ENCODE measurements around the gene COL6A5.
"Not testable (repeated sequence)": the region's sequence is repeated elsewhere in the genome, so short reads cannot be mapped to it uniquely, and the experiment has no call there.

COL6A5 gene

DNA sequence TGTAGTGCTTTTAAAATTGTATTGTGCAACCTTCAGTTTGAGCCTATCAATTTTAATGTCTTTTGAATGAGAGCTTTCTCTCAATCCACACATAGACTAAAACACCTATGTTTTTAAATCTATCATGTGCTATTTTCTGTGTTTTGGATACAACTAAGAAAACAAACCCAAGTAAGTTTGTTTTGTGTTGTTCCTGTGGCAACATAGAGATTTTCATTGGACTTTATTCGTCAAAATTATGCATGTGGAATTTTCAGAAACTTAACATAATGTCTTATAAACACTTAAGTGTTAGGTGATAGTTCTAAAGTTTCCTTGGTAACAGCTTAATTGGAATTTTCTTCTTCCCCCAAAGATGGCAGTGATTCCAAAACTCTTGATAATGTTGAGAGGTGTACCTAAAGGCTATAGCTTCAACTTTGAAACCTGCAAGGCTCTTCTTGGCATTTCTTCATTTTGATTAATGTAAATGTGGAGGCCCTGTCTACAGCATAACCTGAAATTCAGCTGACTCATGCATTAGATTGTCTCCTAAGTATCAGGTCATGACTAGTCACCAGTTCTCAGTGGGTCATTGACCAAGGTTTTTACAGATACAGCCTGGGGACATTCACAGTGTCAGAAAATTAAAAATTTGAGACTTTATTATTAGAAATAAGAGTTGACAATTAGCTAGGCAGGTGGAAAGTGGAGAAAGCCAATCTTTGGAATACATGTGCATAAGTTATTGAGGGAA lies 44.4 kb downstream of the COL6A5 start:
- DNase-seq, result no peak

DNA sequence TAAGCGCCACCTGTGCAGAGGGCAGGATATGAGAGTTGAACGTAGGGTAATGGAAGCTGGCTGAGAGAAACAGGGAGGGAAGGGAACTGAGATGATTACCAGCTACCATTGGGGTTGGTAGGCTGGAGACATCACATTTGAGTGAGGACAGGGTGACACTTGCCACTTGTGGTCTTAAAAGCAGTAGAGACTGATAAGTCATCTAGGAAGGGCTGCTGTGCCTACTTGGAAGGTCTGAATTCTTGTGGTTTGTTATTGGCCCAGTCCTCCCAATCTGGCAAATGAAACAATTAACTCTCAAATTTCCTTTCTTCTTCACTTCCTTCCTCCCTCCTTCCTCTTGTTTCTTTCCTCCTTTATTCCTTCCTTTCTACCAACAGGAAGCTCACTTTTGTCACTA lies 46.8 kb downstream of the COL6A5 start:
- no peak for DNase-seq

DNA sequence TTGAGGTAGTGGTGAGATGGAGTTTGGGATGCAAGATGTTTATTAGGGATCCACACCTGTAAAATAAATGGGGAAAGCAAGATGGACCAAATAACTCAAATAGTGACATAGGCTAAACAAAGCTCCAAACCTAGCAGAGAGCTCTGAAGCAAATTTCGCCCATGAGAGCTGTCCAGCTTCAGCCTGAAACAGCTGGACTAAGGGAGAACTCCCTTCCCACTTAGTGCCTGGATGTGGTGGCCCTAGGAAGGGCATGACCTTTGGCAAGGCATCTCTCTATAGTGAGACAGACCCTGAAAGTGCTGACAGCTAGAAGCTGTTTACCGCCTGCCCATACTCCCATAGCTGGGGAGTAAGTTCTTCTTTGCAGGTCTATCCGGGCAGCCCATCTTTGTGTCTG lies 48.1 kb downstream of the COL6A5 start:
- no peak for DNase-seq

DNA sequence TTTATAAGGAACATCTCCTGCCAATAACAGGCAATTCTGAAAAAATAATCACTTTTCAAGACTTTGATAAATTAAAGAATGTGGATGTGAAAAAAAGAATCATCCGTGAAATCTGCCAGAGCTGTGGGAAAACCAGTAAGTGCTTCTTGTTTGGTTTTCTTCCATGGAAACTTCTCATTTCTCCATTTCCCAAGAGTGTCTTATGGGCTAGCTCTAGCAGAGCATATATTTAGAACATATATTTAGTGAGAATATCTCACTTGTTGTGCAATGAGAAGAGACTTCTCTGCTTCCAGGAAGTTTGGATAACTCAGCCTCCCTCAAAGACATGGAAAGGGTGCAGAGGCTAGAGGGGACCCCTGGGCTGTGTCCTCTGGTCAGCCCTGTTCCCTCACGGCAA lies 49.9 kb downstream of the COL6A5 start:
- no peak for DNase-seq

DNA sequence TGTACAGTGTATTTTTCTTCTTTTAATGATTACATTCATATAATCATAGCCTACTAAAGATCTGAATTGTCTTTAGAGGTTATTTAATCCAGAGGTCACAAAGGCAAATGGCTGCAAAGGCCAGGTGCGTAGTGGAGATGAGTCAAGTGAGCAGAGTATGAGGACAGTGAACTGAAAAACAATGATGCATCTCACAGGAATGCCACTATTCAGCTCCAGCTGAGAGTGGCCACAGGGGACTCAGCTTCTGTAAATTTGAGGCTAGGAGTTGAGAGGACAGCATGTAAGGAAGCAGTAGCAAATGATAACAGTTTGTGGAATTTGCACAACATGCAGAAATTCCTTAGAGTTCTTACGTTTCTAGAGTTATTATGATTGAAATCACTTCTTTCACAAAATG lies 50.4 kb downstream of the COL6A5 start:
- DNase-seq, result peak; percentile 5

DNA sequence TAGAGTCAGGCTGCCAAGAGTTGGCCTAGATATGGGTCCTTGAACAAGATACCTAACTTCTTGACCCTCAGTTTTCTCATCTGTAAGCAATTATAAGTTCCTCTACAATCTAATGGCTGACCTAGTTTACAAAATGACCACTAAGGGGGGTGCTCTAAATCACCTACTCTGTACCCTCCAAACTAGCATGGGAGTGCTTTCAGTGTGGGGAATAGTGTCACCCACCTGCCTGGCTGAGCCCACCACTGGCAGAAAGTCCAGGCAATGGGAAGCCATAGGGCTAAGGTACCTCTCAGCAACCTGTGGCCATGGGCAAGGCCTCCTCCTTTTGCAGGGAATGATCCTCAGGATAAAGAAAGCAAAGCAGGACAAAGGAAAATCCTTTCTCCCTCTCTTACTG lies 58.9 kb downstream of the COL6A5 start:
- no peak for DNase-seq

DNA sequence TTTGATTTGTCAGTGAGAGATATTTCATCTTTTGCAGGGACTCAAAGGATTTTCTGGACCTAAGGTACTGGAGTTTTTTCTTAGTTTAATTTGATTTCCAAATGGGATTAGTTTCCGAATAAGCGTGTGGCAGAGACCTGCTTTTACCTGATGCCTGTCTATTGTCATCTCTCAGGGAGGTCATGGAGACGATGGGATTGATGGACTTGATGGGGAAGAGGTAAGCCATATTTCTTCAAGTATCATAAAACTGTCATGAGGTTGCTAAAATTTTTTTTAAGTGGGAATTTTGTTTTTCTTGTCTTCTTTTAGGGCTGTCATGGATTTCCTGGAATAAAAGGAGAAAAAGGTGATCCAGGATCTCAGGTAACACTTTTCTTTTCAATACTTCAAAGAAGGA lies 60.5 kb downstream of the COL6A5 start:
- DNase-seq, result no peak

DNA sequence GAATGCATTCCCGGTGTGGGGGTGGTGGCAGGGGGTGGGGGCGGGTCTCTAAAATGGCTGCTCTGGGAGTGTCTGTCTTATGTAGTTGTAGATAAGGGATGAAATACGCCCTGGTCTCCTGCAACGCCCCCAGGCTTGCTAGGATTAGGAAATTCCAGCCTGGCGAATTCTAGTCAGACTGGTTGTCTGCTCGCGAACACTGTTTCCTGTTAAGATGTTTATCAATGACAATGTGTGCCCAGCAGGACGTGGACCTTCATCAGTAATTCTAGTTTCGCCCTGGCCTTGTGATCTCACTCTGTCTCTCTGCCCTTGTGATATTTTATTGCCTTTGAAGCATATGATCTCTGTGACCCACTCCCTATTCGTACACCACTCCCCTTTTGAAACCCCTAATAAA lies 62.8 kb downstream of the COL6A5 start:
- DNase-seq, result not testable (repeated sequence)

DNA sequence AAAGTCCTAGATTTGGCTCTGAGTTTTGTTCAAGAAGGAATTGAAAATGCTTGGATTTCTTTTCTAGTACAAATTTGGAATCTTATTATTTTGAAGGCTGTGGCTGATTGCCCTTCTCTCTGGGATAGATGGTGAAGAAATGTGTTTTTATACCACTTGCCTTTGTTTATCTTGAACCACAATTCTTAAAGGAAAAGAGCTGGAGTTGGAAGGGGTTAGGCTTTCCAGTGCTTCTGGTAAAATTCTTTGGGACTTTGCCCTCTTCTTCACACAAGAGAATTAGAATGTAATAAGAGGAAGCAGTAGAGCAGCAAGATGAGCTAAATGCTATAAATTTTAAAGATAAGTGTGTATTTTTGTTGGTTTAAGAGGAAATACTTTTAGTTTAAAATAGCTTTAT lies 65.8 kb downstream of the COL6A5 start:
- no peak for DNase-seq

DNA sequence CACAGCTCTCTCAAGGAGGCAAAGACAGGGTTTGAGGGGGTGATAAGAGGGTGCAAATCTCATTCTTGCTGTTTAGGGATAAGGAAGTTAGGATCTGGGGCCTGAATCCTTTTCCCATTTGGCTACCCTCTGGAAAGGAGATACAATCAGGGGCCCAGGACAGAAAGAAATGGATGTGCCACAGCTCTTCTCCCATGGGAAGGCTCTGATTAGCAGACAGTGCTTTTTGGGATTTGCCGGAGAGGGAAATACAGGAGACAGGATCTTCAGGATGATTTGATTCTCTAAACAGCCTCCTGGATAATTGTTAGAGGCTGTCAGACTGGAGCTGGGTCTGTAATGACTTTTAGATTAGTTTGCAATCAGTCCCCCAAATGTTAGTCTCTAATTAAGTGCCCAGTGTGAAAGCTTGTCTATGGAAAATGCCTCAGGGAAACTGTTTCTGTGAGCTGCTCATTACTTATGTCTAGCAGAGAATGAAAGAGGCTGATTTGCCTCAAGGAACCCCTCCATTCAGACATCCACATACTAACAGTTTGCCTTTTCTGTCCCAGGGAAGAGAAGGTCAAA lies 67.6 kb downstream of the COL6A5 start:
- DNase-seq, result no peak

DNA sequence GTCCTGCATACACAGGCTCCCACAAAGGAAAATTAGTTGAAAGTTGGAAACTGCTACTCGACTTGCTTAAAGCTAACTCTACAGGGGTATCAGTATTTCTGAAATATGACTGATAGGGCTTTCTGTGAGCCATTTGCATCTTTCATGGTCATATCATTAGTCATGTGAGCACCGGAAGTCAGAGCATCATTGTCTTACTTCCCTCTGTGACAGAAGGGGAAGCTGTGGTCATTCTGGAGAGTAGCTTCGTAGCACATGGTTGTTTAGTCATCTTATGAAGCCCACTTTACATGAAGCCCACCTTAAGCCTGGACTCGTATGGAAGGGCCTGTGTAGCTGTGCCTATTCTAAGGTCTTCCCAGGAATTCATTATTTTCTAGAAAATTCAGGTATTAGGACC lies 69.0 kb downstream of the COL6A5 start:
- DNase-seq, result no peak

DNA sequence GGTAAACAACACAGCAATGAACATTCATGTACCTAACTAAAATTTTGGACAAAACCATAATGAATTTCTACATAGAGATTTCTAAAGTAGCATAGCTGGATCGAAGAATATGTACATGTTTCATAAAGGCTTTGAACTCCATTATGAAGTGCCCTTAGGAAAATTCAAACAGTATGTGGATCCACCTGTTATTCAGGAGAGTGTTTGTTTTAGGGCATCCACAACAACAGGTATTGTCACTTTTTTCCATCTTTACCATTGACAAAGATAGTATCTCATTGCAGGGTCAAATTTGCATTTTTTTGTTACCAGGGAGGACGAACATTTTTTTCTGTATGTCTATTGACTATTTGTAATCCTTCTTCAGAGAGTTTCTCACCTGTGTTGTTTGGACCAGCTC lies 75.0 kb downstream of the COL6A5 start:
- DNase-seq, result no peak

DNA sequence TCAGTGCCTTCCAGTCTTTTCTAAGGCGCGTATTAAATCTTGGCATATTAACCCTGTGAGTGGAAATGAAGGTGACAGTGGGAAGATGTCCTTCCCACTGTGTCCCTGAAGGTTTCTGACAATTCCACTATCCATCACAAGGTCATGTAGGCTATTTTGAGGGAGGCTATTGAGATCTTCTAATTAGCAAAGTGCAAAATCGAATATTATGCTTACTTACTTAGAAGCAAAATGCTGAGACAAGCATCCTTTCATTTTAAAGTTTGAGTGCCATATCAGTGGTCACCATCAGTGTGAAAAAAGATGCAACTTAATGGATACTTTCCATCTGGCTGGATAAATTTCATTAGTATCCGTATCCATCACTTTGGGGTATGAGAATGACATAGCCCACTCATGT lies 77.6 kb downstream of the COL6A5 start:
- peak; percentile 80 for DNase-seq

DNA sequence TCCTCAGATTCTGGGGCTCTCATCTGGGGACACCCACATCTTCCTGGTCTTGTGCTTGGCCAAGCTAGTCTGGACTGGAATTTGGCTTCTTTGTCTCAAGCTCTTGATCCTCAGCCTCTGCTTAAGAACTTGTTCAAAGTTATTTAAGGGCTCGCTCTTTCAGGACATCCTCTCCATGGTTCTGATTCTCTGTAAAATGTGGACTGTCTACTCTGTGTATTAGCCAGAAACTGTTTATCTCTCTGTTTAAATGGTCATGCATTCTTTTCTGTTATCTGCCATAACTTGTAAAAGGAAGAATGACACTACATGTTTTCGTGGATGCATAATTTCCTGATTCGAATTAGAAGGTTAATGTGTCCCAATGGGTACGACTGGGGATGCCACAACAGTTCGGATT lies 79.4 kb downstream of the COL6A5 start:
- DNase-seq, result no peak

DNA sequence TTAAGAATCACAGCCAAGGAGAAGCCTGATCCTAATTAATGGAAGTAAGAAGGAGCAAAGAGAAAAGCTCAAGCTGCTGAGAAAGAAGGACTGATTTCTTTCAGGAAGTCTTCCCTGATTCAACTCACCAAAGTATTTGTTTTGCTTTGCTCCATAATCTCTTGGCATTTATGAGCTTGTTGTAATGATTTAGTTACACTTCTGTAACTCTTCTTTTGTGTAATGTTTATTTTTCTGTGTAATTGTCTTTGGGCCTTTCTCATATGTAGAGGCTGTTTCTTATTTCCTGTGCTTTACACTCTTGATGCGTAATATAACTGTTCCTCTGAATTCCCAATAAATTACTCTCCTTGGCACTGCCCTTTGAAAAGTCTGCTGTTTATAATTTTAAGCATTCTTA lies 80.0 kb downstream of the COL6A5 start:
- no peak for DNase-seq

DNA sequence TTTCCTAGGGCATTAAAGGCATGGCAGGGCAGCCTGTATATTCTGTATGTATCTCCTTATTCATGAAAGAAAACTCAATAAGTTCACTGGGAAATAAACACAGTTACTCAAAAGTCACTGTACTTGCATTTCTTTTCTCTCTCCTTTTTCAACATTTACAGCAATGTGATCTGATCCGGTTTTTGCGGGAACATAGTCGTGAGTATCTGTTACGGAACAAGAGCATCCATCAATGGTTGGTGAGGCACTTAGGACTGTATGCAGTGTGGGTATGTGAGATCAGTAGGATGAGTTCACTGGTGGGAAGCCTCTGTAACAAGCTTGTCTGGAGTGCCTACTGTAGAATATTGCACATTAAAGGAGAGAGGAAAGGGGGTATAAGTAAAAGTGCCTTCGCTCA lies 80.7 kb downstream of the COL6A5 start:
- no peak for DNase-seq

DNA sequence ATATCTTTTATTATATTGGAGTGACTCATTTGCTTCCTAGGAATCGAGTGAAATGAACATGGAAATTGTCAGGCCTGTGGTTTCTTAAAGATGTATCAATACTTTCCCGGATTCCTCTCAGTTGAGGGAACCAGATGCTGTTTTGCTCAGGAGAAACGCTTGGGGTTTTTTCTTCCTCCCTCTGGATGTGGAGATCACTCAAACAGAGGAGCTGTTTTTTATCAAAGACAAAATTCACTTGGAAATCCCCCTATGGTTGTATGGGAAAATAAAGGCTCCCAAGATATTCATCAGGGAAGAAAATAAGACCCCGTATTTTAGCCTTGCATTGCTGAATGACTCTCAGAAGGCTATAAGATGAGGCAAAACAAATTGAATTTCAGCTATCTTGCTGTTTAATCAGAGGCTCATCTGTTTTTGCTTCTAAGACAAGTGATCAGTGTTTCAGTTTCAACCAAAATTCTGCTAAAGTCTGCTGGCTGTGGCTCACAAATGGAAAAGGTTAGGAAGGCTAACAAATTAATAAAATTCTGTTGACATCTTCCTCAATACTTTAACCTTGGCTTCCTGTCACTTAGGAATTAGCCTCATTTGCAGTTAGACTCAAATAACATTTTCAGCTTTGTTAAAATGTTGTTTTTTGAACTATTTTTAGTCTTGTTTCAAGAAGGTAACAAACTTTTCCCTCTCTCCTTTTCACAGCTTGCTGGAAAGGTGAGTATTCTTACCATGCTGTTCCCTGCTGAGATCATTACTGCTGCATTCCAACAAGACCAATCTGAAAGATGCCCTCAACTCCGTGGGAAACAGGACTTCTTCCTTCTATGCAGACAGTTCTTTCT lies 83.6 kb downstream of the COL6A5 start:
- peak; percentile 26 for DNase-seq

DNA sequence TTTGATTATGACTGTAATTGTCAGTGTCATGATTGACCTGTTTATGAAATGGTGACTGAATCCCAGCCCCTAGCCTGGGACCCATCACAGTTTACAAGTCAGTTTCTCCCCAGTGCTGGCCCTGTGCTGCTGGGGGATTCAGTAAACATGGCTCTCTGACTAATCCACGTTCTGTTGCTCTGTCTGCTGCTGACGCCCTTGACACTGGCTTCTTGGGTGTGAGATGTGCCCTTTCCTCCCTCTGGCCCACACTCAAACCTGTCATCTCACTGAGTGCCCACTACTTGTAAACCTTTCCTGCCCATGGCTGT lies 84.2 kb downstream of the COL6A5 start:
- DNase-seq, result no peak

DNA sequence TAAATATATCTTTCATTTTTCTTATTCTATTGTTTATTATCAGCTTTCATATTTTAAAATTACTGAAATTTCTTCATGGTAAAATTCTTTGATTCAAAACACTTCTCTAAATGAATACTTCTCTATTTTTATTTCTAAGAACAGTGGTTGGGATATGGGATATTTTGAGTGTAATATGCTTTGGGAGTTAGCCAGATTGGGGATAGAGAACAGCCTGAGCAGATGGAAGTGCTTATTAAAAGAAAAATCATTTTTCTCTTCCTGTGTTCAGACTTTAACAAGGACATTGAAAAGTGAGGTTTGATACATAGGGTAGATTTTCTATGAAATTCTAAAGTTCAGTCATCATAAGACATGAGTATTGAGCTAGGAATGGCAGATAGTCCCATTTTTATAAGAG lies 84.8 kb downstream of the COL6A5 start:
- peak; percentile 39 for DNase-seq

DNA sequence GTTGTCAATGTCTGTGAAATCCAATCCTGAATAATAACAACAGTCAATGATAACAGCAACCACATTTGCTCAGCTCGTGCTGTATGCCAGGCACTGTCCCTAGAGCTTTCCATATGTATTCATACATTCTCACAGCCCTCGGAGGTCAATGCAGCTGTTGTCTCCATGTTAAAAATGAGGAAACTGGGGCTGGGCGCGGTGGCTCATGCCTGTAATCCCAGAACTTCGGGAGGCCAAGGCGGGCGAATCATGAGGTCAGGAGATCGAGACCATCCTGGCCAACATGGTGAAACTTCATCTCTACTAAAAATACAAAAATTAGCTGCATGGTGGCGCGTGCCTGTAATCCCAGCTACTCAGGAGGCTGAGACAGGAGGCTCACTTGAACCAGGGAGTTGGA lies 86.6 kb downstream of the COL6A5 start:
- not testable (repeated sequence) for DNase-seq

DNA sequence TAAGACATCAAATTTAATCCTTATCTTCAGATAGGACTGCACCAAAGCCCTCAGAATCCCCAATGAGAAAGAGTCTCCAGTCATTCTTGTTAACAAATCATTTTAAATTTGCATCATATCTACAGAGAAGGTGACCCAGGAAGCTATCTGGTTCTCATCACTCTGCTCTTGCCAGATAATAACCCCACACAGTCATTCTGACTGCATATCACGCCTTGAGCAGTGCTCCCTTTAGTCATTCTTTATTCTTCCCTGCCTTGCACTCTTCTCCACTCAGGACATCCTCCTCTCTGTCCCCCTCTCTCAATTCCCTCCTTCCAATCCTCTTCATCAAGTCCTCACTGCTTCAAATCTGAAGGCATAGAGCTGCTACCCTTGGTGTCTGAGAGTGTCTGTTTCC lies 87.8 kb downstream of the COL6A5 start:
- no peak for DNase-seq

DNA sequence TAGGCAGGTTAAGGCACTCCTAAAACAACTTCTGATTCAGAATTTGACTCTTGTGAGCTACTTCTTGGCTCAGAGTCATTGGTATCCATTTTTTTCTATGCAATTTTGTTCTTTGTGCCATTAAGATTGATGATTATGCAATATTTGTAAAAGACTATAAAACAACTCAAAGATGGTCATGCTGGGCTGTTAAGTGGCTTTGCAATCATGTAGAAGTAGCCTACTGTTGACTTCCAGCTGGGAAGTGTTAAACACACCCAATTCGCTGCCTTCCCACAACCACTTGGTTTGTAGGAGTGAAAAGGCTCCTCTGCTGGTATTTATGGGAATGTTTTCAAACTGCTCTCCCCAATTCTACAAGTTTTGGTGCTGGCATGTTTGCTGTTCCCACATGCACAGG lies 96.8 kb downstream of the COL6A5 start:
- DNase-seq, result no peak

DNA sequence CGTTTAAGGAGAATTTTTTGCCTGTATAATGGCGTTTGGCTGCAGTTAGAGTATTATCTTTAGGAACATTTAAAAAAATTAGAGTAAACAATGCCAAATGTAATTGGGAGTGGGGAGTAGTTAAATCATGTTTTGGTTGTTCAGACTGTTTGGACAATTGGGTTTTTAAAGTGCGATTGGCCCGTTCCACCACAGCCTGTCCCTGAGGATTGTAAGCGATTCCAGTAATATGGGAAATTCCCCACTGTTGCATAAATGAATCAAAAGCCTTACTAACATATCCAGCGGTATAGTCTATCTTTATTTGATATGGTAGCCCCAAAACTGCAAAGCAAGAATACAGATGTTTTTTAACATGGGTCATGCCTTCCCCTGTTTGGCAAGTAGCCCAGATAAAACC lies 101.4 kb downstream of the COL6A5 start:
- DNase-seq, result not testable (repeated sequence)

DNA sequence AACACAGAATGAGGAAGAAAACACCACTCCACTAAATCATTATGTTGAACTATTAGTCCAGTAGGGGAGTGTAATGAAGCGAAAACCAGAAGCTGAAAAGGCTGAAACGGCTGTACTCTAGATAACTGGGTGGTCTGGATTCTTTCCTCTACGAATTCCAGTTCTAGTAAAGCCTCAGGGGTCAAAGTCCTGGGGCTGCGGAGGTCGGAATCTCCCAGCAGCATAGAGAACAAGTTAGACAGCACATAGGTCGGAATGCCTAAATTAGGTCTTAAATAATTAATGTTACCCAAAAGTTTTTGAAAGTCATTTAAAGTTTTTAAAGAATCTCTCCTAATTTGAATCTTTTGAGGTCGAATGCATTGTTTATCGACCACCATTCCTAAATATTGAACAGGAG lies 102.7 kb downstream of the COL6A5 start:
- peak; percentile 51 for DNase-seq
